Anterior cingulate cortex (tissue), 58 donors: ENCODE data around the gene USP20.
"Not testable (repeated sequence)": the region's sequence is repeated elsewhere in the genome, so short reads cannot be mapped to it uniquely, and the experiment has no call there.

Experiments used
- DNase-seq, 58 donors: peaks; one replicate each; lab custom pipeline; 2025; lab: John Stamatoyannopoulos, UW

The USP20 gene

GRCh38 chr9:129887334-129888292, 52.4 kb downstream of the USP20 start:
- no peak for DNase-seq

DNA sequence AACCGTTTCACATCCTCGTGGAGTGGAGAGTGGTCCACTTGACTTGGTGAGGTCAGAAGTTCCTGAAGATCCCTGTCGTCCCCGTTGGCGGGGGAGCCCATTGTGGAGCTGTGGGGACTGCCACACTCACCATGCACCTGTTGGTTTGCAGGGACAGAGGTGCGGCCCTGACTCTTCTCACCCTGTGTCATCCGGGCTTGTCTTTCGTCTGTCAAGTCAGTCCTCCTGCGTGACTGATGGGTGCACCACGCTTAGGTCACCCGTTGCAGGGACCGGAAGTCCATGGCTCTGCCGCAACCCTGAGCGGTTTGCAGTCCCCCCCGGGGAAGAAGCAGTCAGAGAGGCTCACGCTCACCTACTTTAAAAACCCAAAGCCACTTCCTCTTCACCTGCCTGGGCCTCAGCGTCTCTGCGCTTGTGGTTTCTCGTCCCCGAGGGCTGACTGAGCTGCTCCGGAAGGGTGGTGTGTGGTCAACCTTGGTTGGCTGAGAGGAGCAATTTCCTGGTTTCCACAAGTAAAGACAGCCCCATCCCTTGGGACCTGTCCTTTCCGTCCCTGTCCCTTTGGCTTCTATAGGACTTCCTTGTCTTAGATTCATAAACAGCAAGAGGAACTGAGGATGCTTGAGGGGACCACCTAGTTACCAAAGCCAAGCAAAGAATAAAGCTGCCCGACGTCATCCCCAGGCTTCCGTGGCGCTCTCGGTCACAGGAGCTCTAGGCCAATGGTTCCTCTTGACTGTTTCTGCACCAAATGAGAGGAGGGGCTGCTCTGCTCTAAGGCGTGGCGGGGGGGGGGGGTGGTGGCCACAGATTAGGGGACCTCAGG, 53.2 kb downstream of the USP20 start:
- DNase-seq = no peak

GRCh38 chr9:129889122-129889940, 54.1 kb downstream of the USP20 start:
- no peak for DNase-seq

GRCh38 chr9:129889941-129890717, 54.9 kb downstream of the USP20 start:
- no peak for DNase-seq

DNA sequence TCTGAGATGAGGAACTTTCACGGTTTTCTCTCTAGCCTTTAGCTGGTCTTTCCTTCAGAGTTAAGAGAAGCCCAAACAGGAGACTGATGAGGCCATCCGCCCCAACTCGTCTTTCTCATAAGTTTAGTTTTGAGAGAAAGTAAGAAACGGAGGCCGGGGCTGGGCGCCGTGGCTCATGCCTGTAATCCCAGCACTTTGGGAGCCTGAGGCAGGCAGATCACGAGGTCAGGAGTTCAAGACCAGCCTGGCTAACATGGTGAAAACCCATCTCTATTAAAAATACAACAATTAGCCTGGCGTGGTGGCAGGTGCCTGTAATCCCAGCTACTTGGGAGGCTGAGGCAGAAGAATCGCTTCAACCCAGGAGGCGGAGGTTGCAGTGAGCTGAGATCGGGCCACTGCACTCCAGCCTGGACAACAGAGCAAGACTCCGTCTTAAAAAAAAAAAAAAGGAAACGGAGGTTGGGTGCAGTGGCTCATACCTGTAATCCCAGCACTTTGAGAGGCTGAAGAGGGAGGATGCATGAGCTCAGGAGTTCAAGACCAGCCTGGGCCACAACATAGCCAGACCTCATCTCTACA, 55.6 kb downstream of the USP20 start:
- not testable (repeated sequence) for DNase-seq

GRCh38 chr9:129891569-129891968, 56.3 kb downstream of the USP20 start:
- no peak for DNase-seq

DNA sequence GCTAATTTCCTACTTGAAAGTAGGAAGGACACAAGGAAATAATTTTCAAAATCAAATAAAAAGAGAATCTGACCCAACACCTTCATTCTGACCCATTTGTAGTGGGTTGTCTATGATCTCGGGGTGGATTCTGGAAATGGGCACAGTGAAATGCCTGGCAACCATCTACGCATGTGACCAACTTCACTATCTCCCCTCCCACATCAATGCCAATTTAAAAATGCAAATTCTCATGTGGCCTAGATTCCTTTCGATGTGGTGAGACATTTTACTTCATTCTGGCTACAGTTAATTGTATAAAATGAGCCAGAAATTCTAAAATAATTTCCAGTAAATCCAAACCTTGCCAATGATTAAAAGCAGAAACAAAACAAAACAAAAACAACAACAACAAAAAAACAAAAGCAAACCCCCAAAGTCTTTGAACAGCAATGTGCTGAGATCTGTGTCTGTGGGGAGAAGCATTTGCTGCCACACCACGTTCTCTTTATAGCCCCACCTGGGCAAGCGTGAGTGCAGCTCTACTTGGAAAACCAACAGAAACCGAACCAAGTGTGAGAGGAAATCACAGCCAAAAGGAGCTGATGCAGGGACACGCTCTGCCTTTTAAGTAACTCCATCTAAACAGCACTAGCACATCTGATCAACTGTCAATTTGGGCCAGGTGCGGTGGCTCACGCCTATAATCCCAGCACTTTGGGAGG, 59.0 kb downstream of the USP20 start:
- DNase-seq = peak in 5 of 58 donors; percentile 14 to 36 (median 23)

GRCh38 chr9:129895376-129896268, 60.4 kb downstream of the USP20 start:
- no peak for DNase-seq

DNA sequence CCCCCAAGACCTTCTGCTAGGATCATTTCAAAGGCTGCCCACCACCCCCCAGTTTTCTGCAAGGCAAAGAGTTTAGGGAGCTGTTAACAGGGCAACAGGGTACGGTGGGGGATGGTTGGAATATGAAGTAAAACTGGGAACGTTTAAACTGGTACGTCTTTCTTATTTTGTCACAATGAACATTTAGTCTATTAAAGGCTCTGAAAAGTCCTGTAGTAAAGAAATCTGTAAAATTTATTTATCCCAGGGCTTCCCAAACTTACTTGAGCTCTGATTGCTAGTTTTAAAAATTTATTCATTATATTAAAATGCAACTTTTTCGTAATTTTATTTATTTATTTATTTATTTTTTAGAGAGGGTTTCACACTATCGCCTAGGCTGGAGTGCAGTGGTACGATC, 62.0 kb downstream of the USP20 start:
- no peak for DNase-seq

DNA sequence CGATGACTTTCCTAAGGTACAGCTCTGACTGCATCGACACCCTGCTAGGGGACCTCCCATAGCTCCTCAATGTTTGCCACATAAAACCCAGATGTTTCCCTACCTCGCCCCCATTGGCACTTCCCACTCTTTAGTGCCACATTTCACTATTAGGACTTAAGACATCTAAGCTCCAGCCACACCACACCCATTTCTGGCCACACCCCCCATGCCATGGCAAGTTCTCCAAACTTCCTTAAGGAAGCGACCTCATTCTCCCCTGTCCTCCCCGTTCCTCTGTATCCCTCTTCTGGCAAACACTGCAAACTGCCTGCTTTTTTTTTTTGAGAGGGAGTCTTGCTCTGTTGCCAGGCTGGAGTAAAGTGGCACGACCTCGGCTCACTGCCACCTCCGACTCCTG, 62.9 kb downstream of the USP20 start:
- DNase-seq = no peak

DNA sequence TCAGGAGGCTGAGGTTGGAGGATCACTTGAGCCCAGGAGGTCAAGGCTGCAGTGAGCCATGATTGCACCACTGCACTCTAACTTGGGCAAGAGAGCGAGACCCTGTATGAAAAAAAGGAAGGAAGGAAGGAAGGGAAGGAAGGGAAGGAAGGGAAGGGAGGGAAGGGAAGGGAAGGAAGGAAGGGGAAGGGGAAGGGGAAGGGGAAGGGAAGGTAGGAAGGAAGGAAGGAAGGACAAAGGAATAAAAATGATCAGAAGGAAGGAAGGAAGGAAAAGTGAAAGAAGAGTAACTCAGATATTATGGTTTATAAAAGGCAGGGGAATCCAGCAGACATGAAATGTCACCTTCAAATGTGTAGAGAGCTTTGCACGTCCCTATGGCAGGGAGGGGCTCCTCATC, 64.4 kb downstream of the USP20 start:
- DNase-seq = no peak

DNA sequence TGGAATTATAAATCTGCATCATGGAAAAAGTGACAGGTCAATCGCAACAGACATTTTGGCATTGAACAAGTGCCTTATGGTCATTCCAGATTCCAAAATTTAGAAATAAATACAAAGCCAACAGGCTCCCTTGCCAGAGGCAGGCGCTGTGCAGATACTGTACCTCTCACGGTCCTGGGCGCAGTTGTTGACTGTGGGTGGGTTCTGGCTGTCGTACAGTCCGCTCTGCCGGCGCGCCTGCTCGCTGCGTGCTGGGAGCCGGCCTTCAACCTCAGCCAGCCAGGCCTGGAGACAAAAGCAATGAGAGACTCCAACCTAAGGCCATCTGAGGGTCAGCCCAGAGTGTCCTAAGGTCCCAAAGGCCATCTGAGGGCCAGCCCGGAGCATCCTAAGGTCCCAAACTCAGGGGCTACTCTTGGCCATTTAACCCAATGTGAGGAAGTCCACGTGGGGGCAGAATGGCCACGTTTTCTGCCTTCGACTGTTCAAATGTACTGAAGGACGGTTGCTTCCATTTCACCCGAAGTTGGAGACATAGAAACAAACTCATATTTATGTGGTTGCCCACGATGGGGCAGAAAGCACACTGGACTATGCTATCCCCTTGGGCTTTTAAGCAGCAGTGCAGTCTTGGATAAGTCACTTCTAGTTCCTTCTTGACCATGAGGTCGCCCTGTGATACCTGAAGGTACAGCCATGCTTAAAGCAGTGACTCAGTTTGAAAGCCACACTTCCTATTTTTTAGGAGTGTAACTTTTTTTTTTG, 65.2 kb downstream of the USP20 start:
- DNase-seq = no peak

DNA sequence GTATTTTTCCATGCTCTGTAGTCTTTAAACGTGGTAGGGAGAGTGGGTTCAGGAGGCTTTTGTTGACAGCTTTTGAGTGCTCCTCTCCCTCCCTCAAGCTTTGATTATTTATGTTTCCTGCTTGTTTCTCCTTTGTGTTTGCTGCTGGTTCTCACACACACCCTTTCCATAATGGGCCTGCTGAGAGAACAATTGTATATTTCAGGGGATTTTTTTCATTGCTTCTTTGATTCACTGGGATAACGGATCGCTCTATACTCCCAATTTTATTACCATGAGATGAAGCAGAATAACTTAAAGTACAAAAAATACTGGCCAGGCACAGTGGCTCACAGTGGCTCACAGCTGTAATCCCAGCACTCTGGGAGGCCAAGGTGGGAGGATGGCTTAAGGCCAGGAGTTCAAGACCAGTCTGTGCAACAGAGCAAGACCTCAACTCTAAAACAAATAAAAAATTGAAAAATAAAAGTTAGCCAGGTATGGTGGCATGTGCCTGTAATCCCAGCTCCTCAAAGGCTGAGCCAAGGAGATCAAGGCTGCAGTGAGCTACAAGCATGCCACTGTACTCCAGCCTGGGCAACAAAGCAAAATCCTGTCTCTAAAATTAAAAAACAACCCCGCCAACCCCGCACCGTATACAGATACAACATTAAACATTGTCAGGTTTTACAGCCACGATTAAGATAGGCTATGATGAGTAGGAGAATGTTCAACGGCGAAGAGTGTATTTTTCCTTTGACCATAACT, 66.9 kb downstream of the USP20 start:
- no peak for DNase-seq

- DNase-seq = no peak
Observed at GRCh38 chr9:129902740-129903134, 67.5 kb downstream of the USP20 start.

DNA sequence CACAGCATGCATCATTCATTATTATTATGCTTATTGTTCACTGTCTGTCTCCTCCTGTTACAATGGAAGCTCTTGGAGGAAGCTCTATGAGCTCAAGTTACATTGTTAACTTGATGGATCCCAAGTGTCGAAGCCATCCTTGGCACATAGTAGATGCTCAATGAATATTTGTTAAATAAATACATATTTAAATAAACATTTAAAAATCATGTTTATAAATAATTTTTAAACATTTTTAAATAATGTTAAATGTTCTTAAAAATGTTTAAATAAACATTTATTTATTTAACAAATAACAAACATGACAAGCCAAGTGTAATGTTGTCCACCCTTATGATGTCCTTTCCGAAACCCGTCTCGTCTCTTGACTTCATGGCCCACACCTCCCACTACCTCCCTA, 69.5 kb downstream of the USP20 start:
- DNase-seq = no peak

DNA sequence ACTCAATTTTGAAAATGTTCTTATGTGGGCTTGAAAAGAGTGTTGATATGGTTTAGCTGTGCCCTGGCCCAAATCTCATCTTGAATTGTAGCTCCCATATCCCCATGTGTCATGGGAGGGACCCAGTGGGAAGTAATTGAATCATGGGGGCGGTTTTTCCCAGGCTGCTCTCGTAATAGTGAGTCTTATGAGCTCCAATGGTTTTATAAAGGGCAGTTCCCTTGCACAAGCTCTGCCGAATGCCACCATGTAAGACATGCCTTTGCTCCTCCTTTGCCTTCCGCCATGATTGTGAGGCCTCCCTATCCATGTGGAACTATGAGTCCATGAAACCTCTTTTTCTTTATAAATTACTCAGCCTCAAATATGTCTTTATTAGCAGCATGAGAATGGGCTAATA, 71.0 kb downstream of the USP20 start:
- no peak for DNase-seq
